ENCODE data around the gene CDKAL1.
"Not testable (repeated sequence)": the region's sequence is repeated elsewhere in the genome, so short reads cannot be mapped to it uniquely, and the experiment has no call there.

GRCh38 chr6:20725235-20725634 is 191.0 kb downstream of the CDKAL1 start:
- not testable (repeated sequence) for TF ChIP-seq CTCF (conservative IDR thresholded peaks at IDR 0.05; ENCODE audit: low read depth, low read length); EZH2 (IDR thresholded peaks at IDR 0.05; ENCODE audit: low read length, unreplicated experiment)
